Astrocyte (in vitro differentiated cells and primary cell): ENCODE results near the gene CIB4.

Experiments used
- EZH2 ChIP-seq: IDR thresholded peaks from 2 replicates; pipeline ENCODE4 v1.6.1; 2012; ENCODE audit warnings: mild to moderate bottlenecking, low read length, inconsistent platforms; ENCODE audit not compliant: insufficient read depth
- TF ChIP-seq, protein P1 (sequence below): IDR thresholded peaks from 2 replicates; pipeline ENCODE4 v1.5.1; 2011; ENCODE audit warnings: low read depth, mild to moderate bottlenecking, inconsistent platforms, low read length, moderate library complexity; ENCODE audit not compliant: insufficient read depth

DNA sequence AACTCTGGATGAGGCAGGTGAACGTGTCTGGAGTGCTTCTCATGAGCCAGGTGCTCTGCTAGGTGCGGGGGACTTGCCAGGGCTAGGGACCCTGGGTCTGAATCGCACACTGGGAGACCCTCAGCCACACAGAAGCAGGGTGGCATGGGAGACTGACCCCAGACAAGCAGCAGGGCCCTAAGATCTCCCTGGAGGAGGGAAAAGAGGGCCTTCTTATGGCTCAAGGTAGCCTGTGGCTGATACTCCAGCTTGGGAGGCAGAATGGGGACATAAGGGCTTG, 12.8 kb upstream of the CIB4 start:
- TF ChIP-seq EZH2 = no peak
- TF ChIP-seq, protein P1, sequence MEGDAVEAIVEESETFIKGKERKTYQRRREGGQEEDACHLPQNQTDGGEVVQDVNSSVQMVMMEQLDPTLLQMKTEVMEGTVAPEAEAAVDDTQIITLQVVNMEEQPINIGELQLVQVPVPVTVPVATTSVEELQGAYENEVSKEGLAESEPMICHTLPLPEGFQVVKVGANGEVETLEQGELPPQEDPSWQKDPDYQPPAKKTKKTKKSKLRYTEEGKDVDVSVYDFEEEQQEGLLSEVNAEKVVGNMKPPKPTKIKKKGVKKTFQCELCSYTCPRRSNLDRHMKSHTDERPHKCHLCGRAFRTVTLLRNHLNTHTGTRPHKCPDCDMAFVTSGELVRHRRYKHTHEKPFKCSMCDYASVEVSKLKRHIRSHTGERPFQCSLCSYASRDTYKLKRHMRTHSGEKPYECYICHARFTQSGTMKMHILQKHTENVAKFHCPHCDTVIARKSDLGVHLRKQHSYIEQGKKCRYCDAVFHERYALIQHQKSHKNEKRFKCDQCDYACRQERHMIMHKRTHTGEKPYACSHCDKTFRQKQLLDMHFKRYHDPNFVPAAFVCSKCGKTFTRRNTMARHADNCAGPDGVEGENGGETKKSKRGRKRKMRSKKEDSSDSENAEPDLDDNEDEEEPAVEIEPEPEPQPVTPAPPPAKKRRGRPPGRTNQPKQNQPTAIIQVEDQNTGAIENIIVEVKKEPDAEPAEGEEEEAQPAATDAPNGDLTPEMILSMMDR = no peak
